Loucy (cell line): ENCODE results near the gene DSCAML1.

Experiments used
- H2AFZ ChIP-seq: fragments of 200-600 bp; sonication (generic); 2 replicates; pipeline ENCODE4 v1.6.0; 2016; ENCODE audit warnings: antibody characterized with exemption, mild to moderate bottlenecking, low read length, moderate library complexity
- H3F3A ChIP-seq: fragments of 200-600 bp; 2 replicates; pipeline ENCODE4 v1.6.0; 2016; ENCODE audit warnings: antibody characterized with exemption, low read depth, mild to moderate bottlenecking
- H3K27me3 ChIP-seq: fragments of 200-600 bp; sonication (generic); 2 replicates; pipeline ENCODE4 v1.6.1; 2014; ENCODE audit warnings: low read length, mild to moderate bottlenecking; ENCODE audit not compliant: insufficient read depth, poor library complexity, severe bottlenecking
- H3K36me3 ChIP-seq: fragments of 200-600 bp; sonication (generic); 2 replicates; pipeline ENCODE4 v1.6.1; 2016; ENCODE audit warnings: low read length; ENCODE audit not compliant: insufficient read depth
- H3K4me1 ChIP-seq: fragments of 200-600 bp; sonication (generic); 2 replicates; pipeline ENCODE4 v1.5.1; 2014; ENCODE audit warnings: low read length, mild to moderate bottlenecking; ENCODE audit not compliant: insufficient read depth, poor library complexity, severe bottlenecking
- H3K4me2 ChIP-seq: fragments of 200-600 bp; sonication (generic); 2 replicates; pipeline ENCODE4 v1.6.0; 2014; ENCODE audit warnings: antibody characterized with exemption, low read length, low read depth, mild to moderate bottlenecking; ENCODE audit not compliant: poor library complexity, severe bottlenecking
- H3K4me3 ChIP-seq: fragments of 200-600 bp; sonication (generic); 2 replicates; pipeline ENCODE4 v1.5.1; 2014; ENCODE audit warnings: low read length, mild to moderate bottlenecking, mixed read lengths; ENCODE audit not compliant: poor library complexity, severe bottlenecking
- H3K79me2 ChIP-seq: fragments of 200-600 bp; sonication (generic); 2 replicates; pipeline ENCODE4 v1.6.1; 2014; ENCODE audit warnings: low read length; ENCODE audit not compliant: insufficient read depth
- H3K9ac ChIP-seq: fragments of 200-600 bp; sonication (generic); 2 replicates; pipeline ENCODE4 v1.6.0; 2014; ENCODE audit warnings: mild to moderate bottlenecking, low read depth, low read length, moderate library complexity; ENCODE audit not compliant: poor library complexity, severe bottlenecking
- H3K9me2 ChIP-seq: fragments of 200-600 bp; sonication (generic); replicated peaks from 2 replicates; pipeline ENCODE4 v1.6.1; 2016; ENCODE audit warnings: low read depth, low read length, mixed read lengths
- H3K9me3 ChIP-seq: fragments of 200-600 bp; sonication (generic); 2 replicates; pipeline ENCODE4 v1.6.1; 2014; ENCODE audit warnings: mild to moderate bottlenecking, antibody characterized with exemption, low read length, low read depth; ENCODE audit not compliant: insufficient read depth
- H4K20me1 ChIP-seq: fragments of 200-600 bp; sonication (generic); 2 replicates; pipeline ENCODE4 v1.6.0; 2014; ENCODE audit warnings: antibody characterized with exemption, low read length, mild to moderate bottlenecking; ENCODE audit not compliant: insufficient read depth, poor library complexity, severe bottlenecking
- CTCF ChIP-seq: fragments of 200-600 bp; sonication (generic); conservative IDR thresholded peaks from 2 replicates; pipeline ENCODE4 v1.5.1; 2014; ENCODE audit warnings: mild to moderate bottlenecking, antibody characterized with exemption, low read length
- EZH2phosphoT487 ChIP-seq: fragments of 200-600 bp; IDR thresholded peaks from 2 replicates; pipeline ENCODE4 v1.6.1; 2018; ENCODE audit warnings: antibody characterized with exemption, mild to moderate bottlenecking, moderate library complexity, borderline replicate concordance

The DSCAML1 gene

GRCh38 chr11:117410238-117410637 is 386.8 kb downstream of the DSCAML1 start:
- Histone ChIP-seq H3K36me3 (no peaks in the 10 kb centered on the region), H4K20me1 (no peaks in the 10 kb centered on the region), H3K4me1 (no peaks in the 10 kb centered on the region), H3K9ac (no peak overlapping the region), H3K4me2 (no peak overlapping the region), H3K9me2 (no peaks in the 10 kb centered on the region), H3K27me3 (no peaks in the 10 kb centered on the region), H3K9me3 (peaks cover 4% of the 10 kb centered on the region; the same call in 1 of the 2 replicates), H2AFZ (no peak overlapping the region), H3F3A (no peaks in the 10 kb centered on the region), H3K4me3 (no peak overlapping the region), H3K79me2 (no peaks in the 10 kb centered on the region)
- TF ChIP-seq CTCF = no peak
- TF ChIP-seq EZH2phosphoT487 = no peak

- Histone ChIP-seq H4K20me1 (no peaks in the 10 kb centered on the region), H2AFZ (no peak overlapping the region), H3K79me2 (no peaks in the 10 kb centered on the region), H3K27me3 (no peaks in the 10 kb centered on the region), H3K36me3 (no peaks in the 10 kb centered on the region), H3K9ac (no peak overlapping the region), H3K4me1 (no peaks in the 10 kb centered on the region), H3K4me3 (no peak overlapping the region), H3K9me2 (no peaks in the 10 kb centered on the region), H3K4me2 (no peak overlapping the region), H3K9me3 (peaks cover 7% of the 10 kb centered on the region; the same call in 1 of the 2 replicates), H3F3A (no peaks in the 10 kb centered on the region)
- TF ChIP-seq EZH2phosphoT487 = no peak
- no peak for TF ChIP-seq CTCF
These were observed 387.5 kb downstream of the DSCAML1 start for GRCh38 chr11:117409511-117409910.

- no peak overlapping the region for H3K4me2 ChIP-seq
- no peak overlapping the region for H3K9ac ChIP-seq
- H3K4me3 ChIP-seq = no peak overlapping the region
- no peaks in the 10 kb centered on the region for H3K9me2 ChIP-seq
- H3K4me1 ChIP-seq = no peaks in the 10 kb centered on the region
- H2AFZ ChIP-seq = no peak overlapping the region
- peaks cover 7% of the 10 kb centered on the region; the same call in 1 of the 2 replicates for H3K9me3 ChIP-seq
- no peaks in the 10 kb centered on the region for H3K27me3 ChIP-seq
- no peaks in the 10 kb centered on the region for H3F3A ChIP-seq
- H3K36me3 ChIP-seq = no peaks in the 10 kb centered on the region
- no peaks in the 10 kb centered on the region for H3K79me2 ChIP-seq
- H4K20me1 ChIP-seq = no peaks in the 10 kb centered on the region
- TF ChIP-seq EZH2phosphoT487 (no peak), CTCF (no peak)
These were observed 388.7 kb downstream of the DSCAML1 start for GRCh38 chr11:117408356-117408755.
